Measurements from ENCODE around the gene PRPF19. TPM values are rescaled to one million over a fixed set of nuclear protein-coding genes. Genes with fewer than 3 reads are reported as not detected.

Gene PRPF19
- total and polyA plus RNA-seq, 9 of the 15 experiments (the other 6 are each of a cell fraction or from before 2014, with no cell fraction given), result 9.4 to 212 (median 73.2) TPM

GRCh38 chr11:60841797-60842667, 64.4 kb downstream of the PRPF19 start, which contains the start of gene CCDC86 (continued):
- TF ChIP-seq ZNF518B (CRISPR knock-in tag; IDR thresholded peaks at IDR 0.05), result no peak
- no peak for TF ChIP-seq HEY1 (CRISPR knock-in tag; IDR thresholded peaks at IDR 0.05; ENCODE audit: borderline replicate concordance)
- TF ChIP-seq ELK1 (CRISPR knock-in tag; IDR thresholded peaks at IDR 0.05), result no peak
- 0 out of 2 replicates have a peak, but pooled peaks have one; percentile 36 for TF ChIP-seq ZNF12 (CRISPR knock-in tag; IDR thresholded peaks at IDR 0.05)
- TF ChIP-seq ATF3 (IDR thresholded peaks at IDR 0.05), result peak; percentile 83; the same call in 1 of the 2 replicates
- 0 out of 2 replicates have a peak, but pooled peaks have one; percentile 43 for TF ChIP-seq ATF3 (CRISPR knock-in tag; conservative IDR thresholded peaks at IDR 0.05)
- peak; percentile 71 for TF ChIP-seq ZKSCAN1 (IDR thresholded peaks at IDR 0.05; ENCODE audit: low read depth, low read length)
- no peak for TF ChIP-seq SNIP1 (IDR thresholded peaks at IDR 0.05; ENCODE audit: low read depth)
- peak; percentile 60; the same call in 1 of the 2 replicates for TF ChIP-seq XRCC5 (IDR thresholded peaks at IDR 0.05; ENCODE audit: low read depth, low read length)
- no peak for TF ChIP-seq E2F5 (CRISPR knock-in tag; IDR thresholded peaks at IDR 0.05)
- TF ChIP-seq SMARCE1 (IDR thresholded peaks at IDR 0.05), result 0 out of 2 replicates have a peak, but pooled peaks have one; percentile 32
- TF ChIP-seq POLR3A (IDR thresholded peaks at IDR 0.05; ENCODE audit: borderline replicate concordance, extremely low read depth, insufficient read depth, insufficient read length), result no peak
- 0 out of 2 replicates have a peak, but pooled peaks have one; percentile 46 for TF ChIP-seq HIVEP1 (CRISPR knock-in tag; IDR thresholded peaks at IDR 0.05)
- TF ChIP-seq SMARCB1 (IDR thresholded peaks at IDR 0.05; ENCODE audit: insufficient read length, low read depth), result no peak
- no peak for TF ChIP-seq TCF7L2 (IDR thresholded peaks at IDR 0.05; ENCODE audit: low read depth, low read length)
- peak; percentile 100 for TF ChIP-seq MTA1 (IDR thresholded peaks at IDR 0.05; ENCODE audit: borderline replicate concordance)
- no peak for TF ChIP-seq ZBTB43 (CRISPR knock-in tag; IDR thresholded peaks at IDR 0.05)
- TF ChIP-seq ZBTB1 (CRISPR knock-in tag; IDR thresholded peaks at IDR 0.05; ENCODE audit: borderline replicate concordance, low read depth), result no peak
- no peak; the same call in 1 of the 2 replicates for TF ChIP-seq TAL1 (IDR thresholded peaks at IDR 0.05)
- TF ChIP-seq FUS (optimal IDR thresholded peaks at IDR 0.05; ENCODE audit: low read depth, low read length), result no peak
